DND-41 (cell line): Measurements from ENCODE around the gene NFE2L1.

ENCODE experiments used
- ATAC-seq: fragments of 200-7000 bp; cut with Tn5 transposase; 3 replicates; pipeline ENCODE4 v1.9.1; 2021; ENCODE audit warnings: low read depth; ENCODE audit not compliant: insufficient read depth
- DNase-seq: peaks from one replicate; pipeline ENCODE4 v3.0.0-alpha.2; 2020
- H2AFZ ChIP-seq: 2 replicates; pipeline ENCODE4 v1.6.0; 2012; ENCODE audit warnings: low read depth, low read length
- H3K27ac ChIP-seq: 2 replicates; pipeline ENCODE4 v1.5.1; 2012; ENCODE audit warnings: low read length, inconsistent platforms
- H3K27me3 ChIP-seq: fragments of 200-600 bp; sonication (generic); 2 replicates; pipeline ENCODE4 v1.6.0; 2012; ENCODE audit warnings: low read length, mild to moderate bottlenecking, inconsistent platforms; ENCODE audit not compliant: insufficient read depth, poor library complexity
- H3K36me3 ChIP-seq: 2 replicates; pipeline ENCODE4 v1.5.1; 2012; ENCODE audit warnings: low read length, inconsistent platforms; ENCODE audit not compliant: insufficient read depth
- H3K4me1 ChIP-seq: 2 replicates; pipeline ENCODE4 v1.5.1; 2012; ENCODE audit warnings: mild to moderate bottlenecking, low read length; ENCODE audit not compliant: insufficient read depth
- H3K4me2 ChIP-seq: 2 replicates; pipeline ENCODE4 v1.6.0; 2012; ENCODE audit warnings: mild to moderate bottlenecking, moderate library complexity, low read length, inconsistent platforms; ENCODE audit not compliant: insufficient read depth
- H3K4me3 ChIP-seq, 2 experiments: fragments of 200-600 bp in 1 of 2; shearing (Covaris generic) in 1 of 2; 2 replicates each; pipeline ENCODE4 v1.5.1; 2012 to 2016; ENCODE audit warnings: inconsistent platforms in 2 of 2, low read length in 2 of 2, mild to moderate bottlenecking in 2 of 2, low read depth in 1 of 2, moderate library complexity in 1 of 2
- H3K79me2 ChIP-seq: 2 replicates; pipeline ENCODE4 v1.6.0; 2012; ENCODE audit warnings: low read length, inconsistent platforms; ENCODE audit not compliant: insufficient read depth
- H3K9ac ChIP-seq: 2 replicates; pipeline ENCODE4 v1.6.0; 2012; ENCODE audit warnings: low read depth, mild to moderate bottlenecking, inconsistent platforms, low read length, moderate library complexity
- H3K9me3 ChIP-seq: 2 replicates; pipeline ENCODE4 v1.5.1; 2012; ENCODE audit warnings: low read length, moderate library complexity, mild to moderate bottlenecking, inconsistent platforms; ENCODE audit not compliant: insufficient read depth, severe bottlenecking
- H4K20me1 ChIP-seq: 2 replicates; pipeline ENCODE4 v1.6.0; 2012; ENCODE audit warnings: low read length; ENCODE audit not compliant: insufficient read depth
- CTCF ChIP-seq: IDR thresholded peaks from 2 replicates; pipeline ENCODE4 v1.5.1; 2012; ENCODE audit warnings: borderline replicate concordance, low read length, moderate library complexity, mild to moderate bottlenecking; ENCODE audit not compliant: poor library complexity, severe bottlenecking; ENCODE audit errors: extremely low read depth
- EZH2 ChIP-seq: IDR thresholded peaks from 3 replicates; pipeline ENCODE4 v1.6.1; 2012; ENCODE audit warnings: borderline replicate concordance, low read depth, mild to moderate bottlenecking, moderate library complexity, low read length, inconsistent platforms; ENCODE audit not compliant: severe bottlenecking

NFE2L1 gene

GRCh38 chr17:48044851-48045250 lies 3.3 kb upstream of the NFE2L1 start:
- DNase-seq (no peak), ATAC-seq (no peak)
- Histone ChIP-seq H3K4me3 (no peak overlapping the region), H3K4me2 (no peak overlapping the region), H3K27me3 (no peaks in the 10 kb centered on the region), H3K27ac (no peak overlapping the region), H3K9ac (no peak overlapping the region), H3K79me2 (peaks cover 32% of the 10 kb centered on the region), H4K20me1 (peaks cover 4% of the 10 kb centered on the region; the same call in 1 of the 2 replicates), H3K36me3 (no peaks in the 10 kb centered on the region; the same call in 1 of the 2 replicates), H3K9me3 (no peaks in the 10 kb centered on the region), H2AFZ (no peak overlapping the region), H3K4me1 (peaks cover 30% of the 10 kb centered on the region)
- TF ChIP-seq EZH2 (no peak), CTCF (no peak)

GRCh38 chr17:48045316-48046001 lies 2.7 kb upstream of the NFE2L1 start:
- Histone ChIP-seq H3K4me3 (no peak overlapping the region), H3K27ac (no peak overlapping the region), H3K36me3 (peaks cover 3% of the 10 kb centered on the region), H3K79me2 (peaks cover 38% of the 10 kb centered on the region), H3K9ac (peak overlapping the region; percentile 92; the same call in 1 of the 2 replicates), H3K4me1 (peaks cover 36% of the 10 kb centered on the region), H3K4me2 (0 out of 2 replicates have a peak overlapping the region, but pooled peaks have one; percentile 65), H2AFZ (no peak overlapping the region), H4K20me1 (peaks cover 8% of the 10 kb centered on the region), H3K27me3 (no peaks in the 10 kb centered on the region), H3K9me3 (no peaks in the 10 kb centered on the region)
- ATAC-seq (no peak), DNase-seq (no peak)
- TF ChIP-seq CTCF, result no peak
- TF ChIP-seq EZH2, result no peak

DNA sequence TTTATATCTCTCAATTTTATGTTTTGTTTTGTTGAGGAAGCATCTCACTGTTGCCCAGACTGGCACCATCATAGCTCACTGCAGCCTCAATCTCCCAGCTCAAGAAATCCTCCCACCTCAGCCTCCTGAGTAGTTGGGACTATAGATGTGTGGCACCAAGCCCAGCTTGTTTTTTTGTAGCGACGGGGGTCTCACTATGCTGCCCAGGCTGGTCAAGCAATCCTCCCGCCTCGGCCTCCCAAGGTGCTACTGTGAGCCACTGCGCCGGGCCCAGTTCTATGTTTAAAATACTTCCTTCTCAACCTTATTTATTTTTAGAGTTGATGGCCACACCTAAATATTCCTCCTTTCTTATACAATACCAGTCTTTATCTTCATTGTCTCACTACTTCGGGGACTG lies 1.9 kb upstream of the NFE2L1 start:
- H3K36me3 ChIP-seq, result peaks cover 11% of the 10 kb centered on the region
- DNase-seq (no peak), ATAC-seq (no peak)
- H3K9me3 ChIP-seq, result no peaks in the 10 kb centered on the region
- peak overlapping the region; percentile 65 for H3K4me2 ChIP-seq
- peak overlapping the region; percentile 92 for H3K9ac ChIP-seq
- H3K4me1 ChIP-seq, result peaks cover 45% of the 10 kb centered on the region
- peaks cover 47% of the 10 kb centered on the region for H3K79me2 ChIP-seq
- H3K4me3 ChIP-seq, result peak overlapping the region; percentile 43 to 63; a peak in 3 of 4 replicates
- H4K20me1 ChIP-seq, result peaks cover 17% of the 10 kb centered on the region
- no peaks in the 10 kb centered on the region for H3K27me3 ChIP-seq
- no peak overlapping the region for H2AFZ ChIP-seq
- peak overlapping the region; percentile 86; the same call in 1 of the 2 replicates for H3K27ac ChIP-seq
- TF ChIP-seq CTCF (no peak), EZH2 (no peak)
